ENCODE results near the gene DLK1.

The DLK1 gene

DNA sequence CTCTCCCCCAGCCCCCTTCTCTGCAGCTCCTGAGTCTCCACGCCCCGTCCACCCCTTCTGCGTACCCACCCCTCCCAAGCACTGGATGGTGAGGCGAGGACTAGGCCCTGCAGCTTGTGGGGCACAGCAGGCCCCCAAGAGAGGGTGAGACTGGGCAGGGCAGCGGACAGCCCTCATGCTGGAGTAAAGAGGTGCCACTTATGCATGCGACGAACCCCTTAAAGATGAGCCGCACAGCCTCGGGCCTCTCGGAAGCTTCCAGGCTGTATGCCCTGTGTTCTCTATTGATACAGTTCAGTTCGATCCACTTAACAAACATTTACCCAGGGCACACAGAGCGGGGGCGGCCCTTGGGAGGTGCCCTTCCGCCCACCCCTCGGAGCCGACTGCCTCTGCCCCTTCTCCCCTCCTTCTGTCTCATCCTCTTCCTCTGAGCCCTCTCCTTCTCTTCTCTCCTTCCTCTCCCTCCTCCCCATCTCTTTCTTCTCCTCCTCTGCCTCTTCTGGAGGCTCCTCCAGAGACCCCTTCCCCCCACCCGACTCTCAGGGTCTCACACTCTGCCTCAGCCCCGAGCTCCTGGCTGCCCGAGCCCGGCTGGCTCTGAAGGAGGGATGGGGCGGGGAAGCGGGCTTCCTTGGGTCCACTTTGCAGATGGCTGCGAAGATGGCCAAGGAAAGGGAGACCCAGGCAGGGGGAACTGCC lies 32.7 kb upstream of the DLK1 start:
- H3K4me1 ChIP-seq (ENCODE audit: control insufficient read depth, insufficient read depth, low read depth, low read length): peaks cover 53% of the 10 kb centered on the region
- H3K27ac ChIP-seq (ENCODE audit: low read length, poor library complexity, severe bottlenecking): no peak overlapping the region
- WGBS: 92% methylated on average over 23 of the region's 23 CpGs
- peak overlapping the region; percentile 98 for H4K91ac ChIP-seq (ENCODE audit: low read length)
- peaks cover 0 to 5% of the 10 kb centered on the region in 2 experiments for H3K27me3 ChIP-seq (ENCODE audit: control insufficient read depth in 1 of 2, insufficient read depth in 1 of 2, low read length in 2 of 2)
- H2AK5ac ChIP-seq (ENCODE audit: low read length, severe bottlenecking): peak overlapping the region; percentile 87
- H3K18ac ChIP-seq (ENCODE audit: low read depth in 1 of 2, low read length in 2 of 2): peak overlapping the region; percentile 95 to 96
- no peak overlapping the region for H3K4me2 ChIP-seq (ENCODE audit: low read length, poor library complexity, severe bottlenecking)
- no peak overlapping the region for H2BK5ac ChIP-seq (ENCODE audit: low read depth, low read length, poor library complexity, severe bottlenecking)
- no peak for DNase-seq
- H4K8ac ChIP-seq (ENCODE audit: low read length): peak overlapping the region; percentile 89
- H2BK12ac ChIP-seq (ENCODE audit: low read length in 2 of 2): peak overlapping the region; percentile 83 to 100
- H3K4ac ChIP-seq (ENCODE audit: low read depth in 1 of 2, low read length in 2 of 2): peak overlapping the region; percentile 88 to 89
- H3K23ac ChIP-seq (ENCODE audit: low read length in 2 of 2): no peak overlapping the region
- H2BK120ac ChIP-seq (ENCODE audit: low read depth, low read length): peak overlapping the region; percentile 95
- no peak overlapping the region for H2AFZ ChIP-seq (ENCODE audit: low read depth, low read length)
- H3K9me3 ChIP-seq (ENCODE audit: control insufficient read depth, low read length): no peaks in the 10 kb centered on the region
- peaks cover 11% of the 10 kb centered on the region for H3K79me1 ChIP-seq (replicated peaks; ENCODE audit: low read length, poor library complexity, severe bottlenecking)
- peak overlapping the region; percentile 92 for H2BK15ac ChIP-seq (ENCODE audit: low read depth, poor library complexity, severe bottlenecking)
- peak overlapping the region in 1 of 2 experiments; percentile 91 for H3K14ac ChIP-seq (ENCODE audit: low read length in 2 of 2)
- no peak overlapping the region for H3K9ac ChIP-seq (ENCODE audit: low read length)
- H3K4me3 ChIP-seq (ENCODE audit: insufficient read depth in 1 of 2, low read depth in 1 of 2, low read length in 2 of 2): no peak overlapping the region
- no peaks in the 10 kb centered on the region for H3K36me3 ChIP-seq (ENCODE audit: control insufficient read depth in 1 of 2, insufficient read depth in 2 of 2, low read depth in 1 of 2, low read length in 2 of 2)

GRCh38 chr14:100694579-100695422 lies 31.9 kb upstream of the DLK1 start:
- no peaks in the 10 kb centered on the region for H3K9me3 ChIP-seq (ENCODE audit: control insufficient read depth, low read length)
- H3K36me3 ChIP-seq (ENCODE audit: control insufficient read depth in 1 of 2, insufficient read depth in 2 of 2, low read depth in 1 of 2, low read length in 2 of 2): no peaks in the 10 kb centered on the region
- H2BK5ac ChIP-seq (ENCODE audit: low read depth, low read length, poor library complexity, severe bottlenecking): no peak overlapping the region
- H2AK5ac ChIP-seq (ENCODE audit: low read length, severe bottlenecking): peak overlapping the region; percentile 87
- H4K91ac ChIP-seq (ENCODE audit: low read length): peak overlapping the region; percentile 98
- no peak overlapping the region for H2BK120ac ChIP-seq (ENCODE audit: low read depth, low read length)
- no peak overlapping the region for H3K23ac ChIP-seq (ENCODE audit: low read length in 2 of 2)
- 94% methylated on average over 15 of the region's 17 CpGs for WGBS
- H2BK12ac ChIP-seq (ENCODE audit: low read length in 2 of 2): peak overlapping the region; percentile 83 to 100
- H3K27me3 ChIP-seq (ENCODE audit: control insufficient read depth in 1 of 2, insufficient read depth in 1 of 2, low read length in 2 of 2): peaks cover 0 to 5% of the 10 kb centered on the region in 2 experiments
- H4K8ac ChIP-seq (ENCODE audit: low read length): peak overlapping the region; percentile 89
- peak overlapping the region; percentile 81 to 95 for H3K18ac ChIP-seq (ENCODE audit: low read depth in 1 of 2, low read length in 2 of 2)
- no peak overlapping the region for H3K4me2 ChIP-seq (ENCODE audit: low read length, poor library complexity, severe bottlenecking)
- no peak overlapping the region for H3K4me3 ChIP-seq (ENCODE audit: insufficient read depth in 1 of 2, low read depth in 1 of 2, low read length in 2 of 2)
- H2BK15ac ChIP-seq (ENCODE audit: low read depth, poor library complexity, severe bottlenecking): peak overlapping the region; percentile 53
- H3K14ac ChIP-seq (ENCODE audit: low read length in 2 of 2): peak overlapping the region in 1 of 2 experiments; percentile 91
- peaks cover 11% of the 10 kb centered on the region for H3K79me1 ChIP-seq (replicated peaks; ENCODE audit: low read length, poor library complexity, severe bottlenecking)
- peaks cover 49% of the 10 kb centered on the region for H3K4me1 ChIP-seq (ENCODE audit: control insufficient read depth, insufficient read depth, low read depth, low read length)
- H3K9ac ChIP-seq (ENCODE audit: low read length): no peak overlapping the region
- DNase-seq: no peak
- peak overlapping the region; percentile 83 to 88 for H3K4ac ChIP-seq (ENCODE audit: low read depth in 1 of 2, low read length in 2 of 2)
- H3K27ac ChIP-seq (ENCODE audit: low read length, poor library complexity, severe bottlenecking): no peak overlapping the region
- no peak overlapping the region for H2AFZ ChIP-seq (ENCODE audit: low read depth, low read length)

DNA sequence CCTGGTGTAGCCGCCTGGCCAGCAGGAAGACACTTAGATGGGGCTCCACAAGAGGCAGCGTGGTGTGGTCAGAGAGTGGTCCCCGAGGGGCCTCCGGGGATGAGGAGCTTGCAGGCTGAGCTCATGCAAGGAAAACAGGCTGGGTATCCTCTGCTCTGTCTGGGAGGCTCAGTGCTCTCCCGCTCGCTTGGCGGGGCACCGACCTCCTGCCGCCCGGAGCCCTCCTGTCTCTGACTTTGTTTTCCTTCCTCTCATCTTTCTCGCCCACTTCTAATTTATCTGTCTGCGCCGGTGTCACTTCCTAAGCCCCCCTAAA lies 31.3 kb upstream of the DLK1 start:
- Histone ChIP-seq H2BK12ac (ENCODE audit: low read length in 2 of 2) (peak overlapping the region in 1 of 2 experiments; percentile 61), H3K23ac (ENCODE audit: low read length in 2 of 2) (no peak overlapping the region), H2AFZ (ENCODE audit: low read depth, low read length) (no peak overlapping the region), H4K8ac (ENCODE audit: low read length) (no peak overlapping the region), H2BK5ac (ENCODE audit: low read depth, low read length, poor library complexity, severe bottlenecking) (no peak overlapping the region), H3K9ac (ENCODE audit: low read length) (no peak overlapping the region), H2BK15ac (ENCODE audit: low read depth, poor library complexity, severe bottlenecking) (no peak overlapping the region), H3K79me1 (replicated peaks; ENCODE audit: low read length, poor library complexity, severe bottlenecking) (peaks cover 9% of the 10 kb centered on the region), H4K91ac (ENCODE audit: low read length) (peak overlapping the region; percentile 10), H3K9me3 (ENCODE audit: control insufficient read depth, low read length) (no peaks in the 10 kb centered on the region), H3K4me3 (ENCODE audit: insufficient read depth in 1 of 2, low read depth in 1 of 2, low read length in 2 of 2) (no peak overlapping the region), H3K14ac (ENCODE audit: low read length in 2 of 2) (peak overlapping the region in 1 of 2 experiments; percentile 71), H3K18ac (ENCODE audit: low read depth in 1 of 2, low read length in 2 of 2) (peak overlapping the region in 1 of 2 experiments; percentile 79), H3K4me1 (ENCODE audit: control insufficient read depth, insufficient read depth, low read depth, low read length) (peaks cover 47% of the 10 kb centered on the region), H3K4ac (ENCODE audit: low read depth in 1 of 2, low read length in 2 of 2) (peak overlapping the region in 1 of 2 experiments; percentile 24), H2AK5ac (ENCODE audit: low read length, severe bottlenecking) (no peak overlapping the region), H3K27me3 (ENCODE audit: control insufficient read depth in 1 of 2, insufficient read depth in 1 of 2, low read length in 2 of 2) (peaks cover 0 to 7% of the 10 kb centered on the region in 2 experiments), H3K27ac (ENCODE audit: low read length, poor library complexity, severe bottlenecking) (no peak overlapping the region), H2BK120ac (ENCODE audit: low read depth, low read length) (no peak overlapping the region), H3K4me2 (ENCODE audit: low read length, poor library complexity, severe bottlenecking) (no peak overlapping the region), H3K36me3 (ENCODE audit: control insufficient read depth in 1 of 2, insufficient read depth in 2 of 2, low read depth in 1 of 2, low read length in 2 of 2) (no peaks in the 10 kb centered on the region)
- DNase-seq: no peak
- 76% methylated on average over 13 of the region's 13 CpGs for WGBS

DNA sequence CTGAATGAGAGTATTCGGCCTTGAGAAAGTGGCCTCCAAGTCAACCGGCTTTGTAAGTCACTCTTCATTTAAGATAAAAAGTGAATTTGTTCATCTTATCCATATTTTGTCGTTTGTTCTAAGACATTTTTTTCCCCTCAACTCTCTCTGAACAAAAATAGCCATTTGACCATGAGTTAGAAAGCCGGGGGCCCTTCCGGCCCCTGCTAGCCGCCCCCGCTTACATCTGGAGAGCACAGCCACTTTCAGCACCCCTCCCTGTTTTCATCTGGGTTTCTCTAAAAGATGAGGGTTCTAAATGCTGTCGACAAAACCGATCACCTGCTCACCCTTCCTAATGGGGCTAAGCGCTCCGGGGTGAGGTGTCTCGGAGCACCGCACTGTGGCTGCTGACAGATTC lies 30.7 kb upstream of the DLK1 start:
- no peak overlapping the region for H2BK15ac ChIP-seq (ENCODE audit: low read depth, poor library complexity, severe bottlenecking)
- no peak overlapping the region for H3K18ac ChIP-seq (ENCODE audit: low read depth in 1 of 2, low read length in 2 of 2)
- H3K79me1 ChIP-seq (replicated peaks; ENCODE audit: low read length, poor library complexity, severe bottlenecking): peaks cover 8% of the 10 kb centered on the region
- H3K4me2 ChIP-seq (ENCODE audit: low read length, poor library complexity, severe bottlenecking): no peak overlapping the region
- H2BK120ac ChIP-seq (ENCODE audit: low read depth, low read length): no peak overlapping the region
- H3K27me3 ChIP-seq (ENCODE audit: control insufficient read depth in 1 of 2, insufficient read depth in 1 of 2, low read length in 2 of 2): peaks cover 0 to 12% of the 10 kb centered on the region in 2 experiments
- no peak overlapping the region for H4K91ac ChIP-seq (ENCODE audit: low read length)
- H2AFZ ChIP-seq (ENCODE audit: low read depth, low read length): no peak overlapping the region
- no peak overlapping the region for H3K23ac ChIP-seq (ENCODE audit: low read length in 2 of 2)
- H2BK12ac ChIP-seq (ENCODE audit: low read length in 2 of 2): peak overlapping the region; percentile 2 to 29
- H3K4ac ChIP-seq (ENCODE audit: low read depth in 1 of 2, low read length in 2 of 2): peak overlapping the region in 1 of 2 experiments; percentile 35
- H3K36me3 ChIP-seq (ENCODE audit: control insufficient read depth in 1 of 2, insufficient read depth in 2 of 2, low read depth in 1 of 2, low read length in 2 of 2): no peaks in the 10 kb centered on the region
- H2BK5ac ChIP-seq (ENCODE audit: low read depth, low read length, poor library complexity, severe bottlenecking): no peak overlapping the region
- WGBS: 95% methylated on average over 13 of the region's 13 CpGs
- no peak overlapping the region for H3K4me3 ChIP-seq (ENCODE audit: insufficient read depth in 1 of 2, low read depth in 1 of 2, low read length in 2 of 2)
- H3K27ac ChIP-seq (ENCODE audit: low read length, poor library complexity, severe bottlenecking): no peak overlapping the region
- peaks cover 43% of the 10 kb centered on the region for H3K4me1 ChIP-seq (ENCODE audit: control insufficient read depth, insufficient read depth, low read depth, low read length)
- no peak overlapping the region for H4K8ac ChIP-seq (ENCODE audit: low read length)
- no peak overlapping the region for H3K9ac ChIP-seq (ENCODE audit: low read length)
- H3K14ac ChIP-seq (ENCODE audit: low read length in 2 of 2): no peak overlapping the region
- DNase-seq: no peak
- H2AK5ac ChIP-seq (ENCODE audit: low read length, severe bottlenecking): no peak overlapping the region
- H3K9me3 ChIP-seq (ENCODE audit: control insufficient read depth, low read length): no peaks in the 10 kb centered on the region

Measured in mesenchymal stem cell (in vitro differentiated cells and primary cell).